D721Med (cell line): Measurements from ENCODE around the gene KIF1B.

ENCODE experiments used
- DNase-seq: peaks from one replicate; pipeline ENCODE4 v3.0.0; 2011; ENCODE audit warnings: low spot score; ENCODE audit not compliant: insufficient read length
- FAIRE-seq: peaks from 2 replicates; lab custom pipeline; 2011; peaks lifted over from hg19 to GRCh38; lab: Jason Lieb, UNC
- TF ChIP-seq, protein P1 (sequence below): IDR thresholded peaks from 2 replicates; pipeline ENCODE4 v1.5.1; 2012; ENCODE audit warnings: mild to moderate bottlenecking, control low read depth; ENCODE audit not compliant: insufficient read depth; ENCODE audit errors: missing control alignments

KIF1B gene

DNA sequence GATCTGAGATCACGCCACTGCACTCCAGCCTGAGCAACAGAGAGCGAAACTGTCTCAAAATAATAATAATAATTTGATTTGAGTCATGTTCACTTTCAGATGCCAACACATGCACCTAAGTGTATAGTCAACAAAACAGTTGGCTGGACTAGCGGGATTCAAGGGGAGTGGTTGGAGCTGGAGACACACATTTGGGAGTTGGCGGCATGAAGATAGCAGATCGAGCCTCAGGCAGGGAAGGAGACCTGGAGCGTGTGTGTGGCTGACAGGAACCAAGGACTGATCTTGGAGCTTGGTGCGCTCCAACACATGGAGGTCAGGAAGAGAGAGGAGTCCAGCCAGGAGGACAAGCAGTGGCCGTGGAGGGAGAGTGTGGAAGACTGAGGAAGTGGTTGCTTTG is 173.8 kb downstream of the KIF1B start:
- TF ChIP-seq, protein P1, sequence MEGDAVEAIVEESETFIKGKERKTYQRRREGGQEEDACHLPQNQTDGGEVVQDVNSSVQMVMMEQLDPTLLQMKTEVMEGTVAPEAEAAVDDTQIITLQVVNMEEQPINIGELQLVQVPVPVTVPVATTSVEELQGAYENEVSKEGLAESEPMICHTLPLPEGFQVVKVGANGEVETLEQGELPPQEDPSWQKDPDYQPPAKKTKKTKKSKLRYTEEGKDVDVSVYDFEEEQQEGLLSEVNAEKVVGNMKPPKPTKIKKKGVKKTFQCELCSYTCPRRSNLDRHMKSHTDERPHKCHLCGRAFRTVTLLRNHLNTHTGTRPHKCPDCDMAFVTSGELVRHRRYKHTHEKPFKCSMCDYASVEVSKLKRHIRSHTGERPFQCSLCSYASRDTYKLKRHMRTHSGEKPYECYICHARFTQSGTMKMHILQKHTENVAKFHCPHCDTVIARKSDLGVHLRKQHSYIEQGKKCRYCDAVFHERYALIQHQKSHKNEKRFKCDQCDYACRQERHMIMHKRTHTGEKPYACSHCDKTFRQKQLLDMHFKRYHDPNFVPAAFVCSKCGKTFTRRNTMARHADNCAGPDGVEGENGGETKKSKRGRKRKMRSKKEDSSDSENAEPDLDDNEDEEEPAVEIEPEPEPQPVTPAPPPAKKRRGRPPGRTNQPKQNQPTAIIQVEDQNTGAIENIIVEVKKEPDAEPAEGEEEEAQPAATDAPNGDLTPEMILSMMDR, result no peak
- FAIRE-seq, result no peak

DNA sequence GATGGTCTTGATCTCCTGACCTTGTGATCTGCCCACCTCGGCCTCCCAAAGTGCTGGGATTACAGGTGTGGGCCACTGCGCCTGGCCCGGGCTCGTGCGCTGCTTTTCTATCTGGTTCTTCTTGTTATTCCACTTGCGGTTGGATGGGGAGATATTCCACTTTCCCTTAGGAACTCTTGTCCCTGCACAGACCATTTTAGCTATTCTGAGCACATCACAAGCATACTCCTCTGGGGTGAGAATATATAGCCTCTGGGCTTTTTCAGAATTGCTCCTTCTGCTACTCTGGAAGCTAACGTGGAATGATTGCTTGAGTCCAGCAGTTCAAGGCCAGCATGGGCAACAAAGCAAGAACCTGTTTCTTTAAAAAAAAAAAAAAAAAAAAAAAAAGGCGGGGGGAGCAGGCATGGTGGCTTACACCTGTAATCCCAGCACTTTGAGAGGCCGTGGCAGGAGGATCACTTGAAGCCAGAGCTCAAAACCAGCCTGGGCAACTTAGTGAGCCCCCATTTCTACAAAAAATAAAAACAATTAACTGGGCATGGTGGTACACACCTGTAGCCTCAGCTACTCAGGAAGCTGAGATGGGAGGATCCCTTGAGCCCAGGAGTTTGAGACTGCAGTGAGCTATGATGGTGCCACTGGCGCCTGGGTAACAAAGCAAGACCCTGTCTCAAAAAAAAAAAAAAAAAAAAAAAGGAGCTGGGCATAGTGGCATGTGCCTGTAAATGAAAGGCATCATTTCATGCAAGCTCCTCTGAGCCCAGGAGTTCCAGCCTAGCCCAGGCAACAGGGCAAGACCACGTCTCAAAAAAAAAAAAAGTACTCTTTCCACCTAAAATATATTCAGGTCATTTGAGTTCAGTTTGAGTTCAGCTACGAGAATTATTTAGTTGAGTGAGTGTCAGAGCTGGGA is 176.6 kb downstream of the KIF1B start:
- FAIRE-seq, result no peak
- TF ChIP-seq, protein P1, result no peak
- no peak for DNase-seq

More for the DNA sequence above, 173.8 kb downstream of the KIF1B start:
- no peak for DNase-seq

DNA sequence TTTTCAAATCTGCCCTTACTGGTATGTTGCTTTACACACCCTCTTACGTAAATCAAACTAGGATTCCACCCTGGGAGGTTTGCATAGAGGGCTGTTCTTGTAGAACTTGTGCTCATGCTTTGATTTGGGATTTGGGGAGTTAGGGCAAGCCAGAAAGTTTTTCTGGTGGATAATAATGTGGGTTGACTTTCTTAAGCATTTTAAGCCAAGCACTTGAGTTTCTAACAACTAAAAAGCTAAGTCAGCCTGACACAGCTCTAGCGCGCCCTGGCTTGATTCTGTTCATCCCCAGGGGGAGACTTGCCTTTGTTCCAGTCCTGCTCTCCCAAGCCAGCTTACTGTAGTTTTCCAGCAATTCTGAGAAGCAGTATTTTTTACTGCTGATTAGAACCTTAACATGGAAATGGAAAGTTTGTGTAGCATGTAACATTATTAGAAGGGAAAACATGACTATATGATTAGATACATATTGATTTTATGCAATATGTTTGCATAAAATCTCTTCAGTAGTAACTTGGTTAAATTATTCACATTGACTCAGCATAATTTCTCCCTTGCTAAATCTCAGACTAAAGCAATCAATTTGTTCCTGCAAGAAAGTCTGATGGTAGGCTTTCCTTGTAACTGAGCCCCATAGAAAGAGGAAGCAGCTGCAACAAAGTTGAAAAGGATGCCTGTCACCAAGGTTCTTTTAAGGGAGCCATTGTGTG is 177.5 kb downstream of the KIF1B start:
- no peak for FAIRE-seq
- TF ChIP-seq, protein P1, result no peak
- no peak for DNase-seq

DNA sequence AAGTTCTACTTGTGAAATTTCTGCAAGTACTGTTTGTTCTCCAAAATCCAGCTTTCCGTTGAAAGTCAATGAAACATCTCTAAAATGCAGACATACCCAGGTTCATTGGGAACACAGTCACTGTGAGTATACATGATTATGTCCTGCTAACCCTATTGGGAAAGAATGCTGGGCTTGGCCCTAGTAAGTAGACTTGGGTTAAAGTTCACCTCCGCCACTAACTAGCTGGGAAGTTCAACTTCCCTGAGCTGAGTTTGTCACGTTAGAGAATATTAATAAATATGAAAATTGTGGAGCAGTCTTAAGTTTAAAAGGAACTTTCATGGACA is 178.0 kb downstream of the KIF1B start:
- no peak for DNase-seq
- FAIRE-seq, result no peak
- TF ChIP-seq, protein P1, result no peak

DNA sequence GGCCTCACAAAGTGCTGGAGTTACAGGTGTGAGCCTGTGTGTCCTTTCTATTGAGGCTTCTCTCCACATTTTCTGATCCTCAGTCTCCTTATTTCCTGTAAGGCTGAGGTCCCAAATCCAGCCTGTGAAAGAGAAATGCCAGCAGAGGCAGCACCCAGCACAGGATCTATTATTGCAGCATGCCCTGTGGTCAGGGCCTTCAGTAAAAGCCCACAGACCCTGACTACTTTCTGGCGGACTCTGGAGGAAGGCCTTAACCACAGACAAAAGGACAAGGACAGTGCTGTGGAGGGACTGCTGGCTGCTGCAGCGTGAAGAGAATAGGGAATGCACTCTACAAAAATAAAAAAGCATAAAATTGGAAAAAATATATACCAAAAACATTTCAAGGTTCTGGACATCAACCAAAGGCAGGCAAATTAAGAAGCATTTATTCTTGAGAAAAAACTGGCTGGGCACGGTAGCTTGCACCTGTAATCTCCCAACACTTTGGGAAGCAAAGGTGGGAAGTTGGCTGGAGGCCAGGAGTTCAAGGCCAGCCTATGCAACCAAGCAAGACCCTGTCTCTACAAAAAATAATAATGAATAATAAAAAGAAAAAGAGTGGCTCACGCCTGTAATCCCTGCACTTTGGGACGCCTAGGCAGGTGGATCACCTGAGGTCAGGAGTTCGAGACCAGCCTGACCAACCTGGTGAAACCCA is 179.1 kb downstream of the KIF1B start:
- TF ChIP-seq, protein P1, result no peak
- DNase-seq (no peak), FAIRE-seq (no peak)

DNA sequence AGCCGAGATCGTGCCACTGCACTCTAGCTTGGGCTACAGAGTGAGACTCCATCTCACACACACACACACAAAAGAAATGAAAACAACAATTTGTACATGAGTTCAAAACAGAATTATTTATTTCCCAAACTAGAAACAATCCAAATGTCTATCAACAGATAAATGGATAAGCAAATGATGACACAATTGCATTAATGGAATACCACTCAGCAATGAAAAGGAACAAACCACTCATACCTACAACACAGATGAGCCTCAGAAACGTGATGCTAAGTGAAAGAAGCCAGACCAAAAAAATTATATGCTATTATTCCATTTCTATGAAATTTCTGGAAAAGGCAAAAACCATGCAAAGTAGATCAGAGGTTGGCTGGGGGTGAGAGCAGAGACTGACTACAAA is 186.5 kb downstream of the KIF1B start:
- FAIRE-seq (no peak), DNase-seq (no peak)
- TF ChIP-seq, protein P1, result no peak
